GM18867 (cell line): Measurements from ENCODE around the gene UFD1.

Experiments used
- ATAC-seq: cut with Tn5 transposase; IDR thresholded peaks from one replicate; pipeline ENCODE4 v1.9.1; 2021; ENCODE audit warnings: mild to moderate bottlenecking, moderate library complexity; ENCODE audit not compliant: unreplicated experiment

UFD1 gene

DNA sequence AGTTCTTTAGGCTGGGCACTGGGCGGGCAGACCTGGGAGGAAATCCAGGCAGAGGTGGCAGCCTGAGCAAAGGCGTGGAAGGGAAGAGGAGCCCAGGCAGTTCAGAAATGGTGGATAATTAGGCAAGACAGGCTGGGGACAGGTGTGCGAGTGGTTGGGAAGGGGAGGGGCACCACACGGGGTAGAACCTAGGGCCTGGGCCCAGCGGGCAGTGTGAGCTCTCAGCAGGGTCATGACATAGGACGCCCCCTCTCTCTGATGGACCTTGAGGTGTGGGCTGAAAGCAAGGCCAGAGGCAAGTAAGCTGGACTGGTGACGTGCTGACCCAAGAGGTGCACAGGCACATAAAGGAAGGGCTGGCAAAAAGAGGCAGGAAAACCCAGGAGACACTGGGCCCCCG, 6.8 kb downstream of the UFD1 start:
- ATAC-seq = no peak

DNA sequence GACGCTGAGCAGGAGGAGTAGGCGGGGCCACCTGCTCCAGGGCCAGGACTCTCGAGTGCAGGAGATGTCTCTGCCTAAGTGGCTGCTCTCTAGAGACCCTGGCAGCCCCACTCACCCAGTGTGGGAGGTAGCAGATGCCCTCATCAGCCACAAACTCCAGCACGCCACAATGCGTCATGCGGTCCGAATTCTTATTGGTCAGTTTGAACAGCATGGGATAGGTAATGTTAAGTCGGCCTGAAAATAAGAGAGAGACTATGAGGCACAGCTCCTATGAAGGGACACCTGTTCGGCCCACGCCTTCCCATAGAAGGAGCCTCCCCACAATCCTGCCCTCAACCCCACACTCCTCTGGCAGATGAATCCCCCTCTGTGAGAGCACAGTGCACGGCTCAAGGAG, 7.4 kb downstream of the UFD1 start:
- ATAC-seq = no peak

DNA sequence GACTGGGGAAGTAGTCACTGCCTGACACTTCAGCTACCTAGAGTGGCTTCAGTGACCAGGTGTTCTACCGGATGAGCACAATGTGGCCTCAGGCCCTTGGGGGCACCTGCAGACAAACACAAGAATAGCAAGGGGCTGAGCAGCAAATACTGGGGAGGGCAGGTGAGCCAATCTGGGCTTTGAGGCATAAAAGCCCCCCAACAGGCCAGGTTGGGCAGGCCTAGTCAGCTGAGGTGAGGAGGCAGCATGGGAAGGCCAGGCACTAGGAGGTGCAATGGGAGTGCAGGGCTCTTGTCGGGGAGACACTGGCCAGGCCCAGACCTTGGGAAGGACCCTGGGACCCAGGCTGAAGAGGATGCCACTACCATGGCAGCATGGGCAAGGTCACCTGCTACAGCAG, 9.0 kb downstream of the UFD1 start:
- ATAC-seq = no peak

DNA sequence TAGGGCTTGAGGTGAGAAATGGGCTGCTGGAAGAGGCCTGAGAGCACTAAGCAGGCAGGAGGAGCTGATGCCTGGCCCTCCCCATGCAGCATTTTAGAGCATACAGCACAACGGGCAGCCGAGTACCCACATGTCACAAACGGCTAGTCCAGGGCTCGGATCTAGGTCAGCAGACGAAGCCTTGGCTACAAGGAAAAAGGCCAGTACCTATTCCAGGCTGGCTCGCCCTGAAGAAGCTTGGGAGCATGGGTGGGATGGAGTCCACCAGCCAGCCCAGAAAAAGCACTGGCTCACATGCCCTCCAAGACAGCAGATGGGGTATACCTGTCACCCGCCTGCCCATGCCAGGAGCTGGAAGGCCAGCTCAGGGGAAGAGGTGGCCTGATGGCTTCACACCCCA, 9.6 kb downstream of the UFD1 start:
- ATAC-seq = no peak

DNA sequence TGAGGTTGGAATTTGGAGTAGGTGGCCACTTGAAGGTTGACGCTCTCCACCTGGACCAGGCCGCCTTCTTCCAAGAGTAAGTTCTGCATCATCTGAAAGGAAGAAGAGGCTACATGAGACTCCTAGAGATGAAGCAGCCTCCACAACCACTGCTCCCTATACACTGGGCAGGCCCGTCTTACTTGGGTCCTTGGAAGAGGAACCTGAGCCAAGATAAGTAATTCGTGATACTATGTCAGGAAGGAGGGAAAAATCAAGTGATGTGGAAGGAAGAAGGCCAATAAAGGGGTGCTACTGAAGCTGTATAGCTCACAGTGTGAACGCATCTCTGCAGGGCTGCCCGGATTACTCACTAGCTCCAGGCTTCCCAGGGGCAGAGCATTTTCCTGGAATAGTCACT, 11.1 kb downstream of the UFD1 start:
- no peak for ATAC-seq

DNA sequence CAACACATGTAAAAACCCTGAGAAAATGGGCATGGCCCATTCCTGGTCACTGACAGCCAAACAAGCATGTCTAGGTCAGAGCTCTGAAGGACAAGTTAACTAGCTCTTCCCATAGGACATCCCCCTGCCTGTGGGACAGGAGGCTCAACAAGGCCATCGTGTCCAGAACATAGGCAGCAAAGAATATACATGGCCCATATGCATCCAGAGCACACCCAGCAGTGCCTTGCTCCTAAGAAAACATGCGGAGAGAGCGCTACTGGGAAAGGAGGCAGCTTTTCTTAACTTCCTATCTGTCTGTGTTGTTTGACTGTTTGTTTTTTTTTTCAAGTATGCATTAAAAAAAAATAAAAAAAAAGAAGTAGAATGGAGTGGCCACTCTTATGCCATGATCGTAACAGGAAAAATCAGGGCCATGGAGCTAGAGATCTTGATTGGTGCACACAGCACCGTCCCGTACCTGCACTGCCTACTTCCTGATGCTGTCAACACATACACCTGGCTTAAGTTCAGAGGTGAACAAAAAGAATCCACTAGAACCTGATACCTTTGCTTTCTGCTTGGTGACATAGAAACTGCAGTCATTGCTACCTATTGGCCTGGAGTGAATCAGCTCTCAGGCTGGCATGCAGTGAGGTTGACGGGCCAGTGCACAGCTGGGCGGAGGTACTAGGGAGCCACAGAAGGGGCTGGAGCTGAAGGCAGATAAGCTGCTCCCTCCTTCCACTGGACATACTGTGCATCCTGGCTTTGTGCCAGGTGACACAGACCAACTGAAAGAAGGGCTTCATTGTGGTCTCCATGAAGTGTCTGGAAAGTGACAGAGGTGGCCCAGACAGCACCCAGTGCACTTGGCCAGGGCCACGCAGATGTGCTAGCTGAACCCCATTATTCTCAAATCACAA, 11.9 kb downstream of the UFD1 start:
- ATAC-seq = no peak

DNA sequence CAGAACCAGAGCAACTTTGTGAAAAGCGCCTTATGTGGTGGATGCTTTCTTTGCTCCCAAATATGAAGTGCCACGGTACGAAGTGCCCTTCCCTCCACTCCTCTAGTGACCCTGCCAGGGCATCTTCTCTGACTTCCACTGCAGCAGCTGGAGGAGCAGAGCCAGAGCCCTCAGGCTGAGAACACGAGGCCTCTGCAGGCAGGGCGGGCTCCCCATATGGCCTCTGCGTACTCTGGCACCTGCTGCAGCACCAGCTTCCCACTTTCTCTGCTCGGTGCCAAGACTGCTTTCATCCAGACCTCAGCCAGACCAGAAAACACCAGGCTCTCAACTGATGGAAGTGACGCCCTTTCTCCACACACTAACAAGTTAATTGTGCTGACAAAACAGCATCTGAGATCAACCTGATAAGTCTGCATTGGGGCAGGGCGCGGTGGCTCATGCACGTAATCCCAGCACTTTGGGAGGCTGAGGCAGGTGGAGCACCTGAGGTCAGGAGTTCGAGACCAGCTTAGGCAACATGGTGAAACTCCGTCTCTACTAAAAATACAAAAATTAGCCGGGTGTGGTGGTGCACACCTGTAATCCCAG, 12.8 kb downstream of the UFD1 start:
- no peak for ATAC-seq

DNA sequence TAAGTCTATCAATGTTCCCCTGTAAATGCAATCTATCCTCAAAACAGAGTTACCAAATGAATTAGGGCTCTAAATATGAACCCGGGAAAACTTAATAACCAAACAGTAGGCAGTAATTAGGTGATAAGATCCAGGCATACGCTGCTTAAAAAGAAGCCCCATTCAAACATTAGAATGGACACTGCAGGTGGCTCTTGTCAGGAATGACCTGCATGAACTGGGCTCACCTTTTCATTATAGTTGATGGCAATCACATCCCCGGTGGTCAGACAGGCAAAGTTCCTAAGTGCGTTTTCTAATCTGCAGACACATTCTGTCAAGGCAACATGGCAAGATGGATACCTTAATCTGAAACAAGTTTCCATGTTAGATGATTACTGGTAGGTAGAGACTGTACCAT, 14.0 kb downstream of the UFD1 start:
- ATAC-seq = no peak

DNA sequence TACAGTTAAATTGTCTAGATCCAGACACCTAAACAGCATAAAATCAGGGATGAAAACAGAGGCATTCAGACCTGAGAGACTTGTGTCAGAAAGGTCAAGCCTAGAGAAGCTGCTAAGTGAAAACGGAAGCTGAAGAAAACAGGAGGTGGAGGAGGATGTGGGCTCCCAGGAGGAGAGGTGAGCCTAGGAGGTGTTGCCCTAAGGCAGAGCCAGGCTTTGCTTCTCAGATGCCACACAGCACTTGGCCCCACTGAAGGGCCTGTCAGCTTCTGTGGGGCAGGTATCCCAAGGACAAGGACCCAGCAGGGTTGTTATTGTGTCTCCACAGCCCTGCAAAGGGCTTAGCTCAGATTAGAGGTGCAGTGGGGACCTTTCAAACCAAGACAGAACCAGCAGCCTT, 14.4 kb downstream of the UFD1 start:
- no peak for ATAC-seq

DNA sequence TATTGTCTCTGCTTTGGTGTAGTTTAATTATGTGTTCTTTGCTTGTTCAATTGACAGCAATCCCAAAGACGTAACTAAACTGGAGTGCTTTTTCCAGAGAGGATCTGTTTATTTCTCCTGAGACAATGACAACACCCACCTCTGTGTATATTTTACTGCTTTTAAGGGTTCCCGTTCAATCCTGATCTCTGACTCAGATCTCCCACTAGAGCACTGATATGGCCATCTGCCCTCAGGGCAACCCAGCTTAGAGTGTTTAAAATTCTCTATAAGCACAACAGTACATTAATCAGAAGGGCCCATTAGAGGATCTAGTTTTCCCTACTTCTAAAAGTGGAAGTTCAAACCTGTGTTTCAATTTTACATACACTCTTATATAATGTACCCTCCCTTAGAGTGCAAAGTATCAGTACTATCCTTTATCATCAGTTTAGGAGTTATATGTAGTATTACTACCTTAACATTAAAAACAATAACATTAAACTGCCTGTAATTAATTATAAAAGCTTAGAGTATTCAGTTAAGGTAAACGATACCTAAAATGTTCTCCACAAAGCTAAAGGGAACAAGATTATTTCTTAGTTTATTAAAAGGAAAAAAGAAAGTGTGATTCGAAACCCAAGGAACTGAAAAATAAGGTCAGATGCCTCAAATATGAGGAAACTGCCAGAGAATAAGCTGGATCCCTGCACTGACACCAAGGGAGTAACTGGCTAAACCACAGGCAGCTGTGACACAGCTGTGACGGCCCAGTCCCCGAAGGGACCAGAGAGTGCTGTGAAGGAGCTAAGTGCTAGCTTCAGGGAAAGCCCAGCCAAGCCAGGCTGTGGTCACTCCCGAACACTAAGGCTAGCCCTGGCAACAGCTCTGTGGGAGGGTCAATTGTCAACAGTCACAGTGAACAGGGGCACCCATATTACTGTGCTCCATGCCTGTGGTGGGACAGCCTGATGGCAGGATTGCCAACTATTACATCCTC, 15.2 kb downstream of the UFD1 start:
- ATAC-seq = no peak

DNA sequence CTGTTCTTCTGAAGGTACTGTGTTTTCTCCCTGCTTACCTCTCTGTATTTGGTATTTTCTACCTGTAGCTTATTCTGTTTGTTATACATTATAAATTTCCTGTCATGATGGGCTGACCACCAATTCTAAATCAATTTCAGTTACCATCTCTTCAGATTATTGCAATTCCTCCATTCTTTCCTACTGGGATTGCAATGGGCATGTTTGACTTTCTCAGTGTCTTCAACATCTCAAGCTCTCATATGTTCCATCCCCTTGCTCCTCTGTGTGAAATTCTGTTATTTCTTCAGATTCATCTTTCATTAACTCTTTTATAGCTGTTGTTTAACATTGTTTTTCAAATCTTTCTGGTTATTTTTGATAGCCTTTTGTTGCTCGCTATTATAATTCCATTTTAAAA, 16.0 kb downstream of the UFD1 start:
- ATAC-seq = no peak

DNA sequence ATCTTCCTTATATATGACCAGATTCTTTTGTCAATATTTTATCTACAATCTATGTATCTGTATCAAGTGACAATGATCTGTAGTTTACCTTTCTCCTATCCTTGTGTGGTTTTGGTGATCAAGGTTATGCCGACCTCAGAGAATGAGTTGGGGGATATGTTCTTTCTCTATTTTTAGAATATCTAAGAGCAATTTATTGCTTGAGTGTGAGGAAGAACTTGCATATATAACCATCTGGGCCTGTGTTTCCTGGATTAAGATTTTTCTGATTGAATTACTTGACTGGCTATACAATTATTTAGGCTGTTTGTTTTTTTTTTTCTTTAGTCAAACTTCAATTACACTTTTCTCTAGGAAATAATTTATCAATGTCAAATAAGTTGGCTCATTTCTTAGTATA, 17.5 kb downstream of the UFD1 start:
- ATAC-seq = no peak

DNA sequence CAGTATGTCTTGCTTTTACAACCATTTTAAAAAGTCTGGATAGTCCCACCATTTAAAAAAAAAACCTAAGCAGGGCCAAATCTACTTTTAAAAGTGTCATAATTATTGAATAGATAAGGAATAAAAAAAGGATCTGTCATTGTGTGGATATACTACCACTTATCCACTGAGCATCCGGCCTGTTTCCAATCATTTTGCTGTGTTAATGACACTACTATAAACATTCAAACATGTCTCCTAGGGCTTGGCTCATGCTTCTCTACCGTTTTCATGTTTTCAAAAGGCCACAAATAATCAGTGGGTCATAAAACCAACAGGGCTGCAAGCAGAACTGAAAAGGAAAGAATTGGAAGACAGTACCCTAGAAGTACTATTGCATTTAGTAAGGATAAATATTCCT, 19.0 kb downstream of the UFD1 start:
- no peak for ATAC-seq

DNA sequence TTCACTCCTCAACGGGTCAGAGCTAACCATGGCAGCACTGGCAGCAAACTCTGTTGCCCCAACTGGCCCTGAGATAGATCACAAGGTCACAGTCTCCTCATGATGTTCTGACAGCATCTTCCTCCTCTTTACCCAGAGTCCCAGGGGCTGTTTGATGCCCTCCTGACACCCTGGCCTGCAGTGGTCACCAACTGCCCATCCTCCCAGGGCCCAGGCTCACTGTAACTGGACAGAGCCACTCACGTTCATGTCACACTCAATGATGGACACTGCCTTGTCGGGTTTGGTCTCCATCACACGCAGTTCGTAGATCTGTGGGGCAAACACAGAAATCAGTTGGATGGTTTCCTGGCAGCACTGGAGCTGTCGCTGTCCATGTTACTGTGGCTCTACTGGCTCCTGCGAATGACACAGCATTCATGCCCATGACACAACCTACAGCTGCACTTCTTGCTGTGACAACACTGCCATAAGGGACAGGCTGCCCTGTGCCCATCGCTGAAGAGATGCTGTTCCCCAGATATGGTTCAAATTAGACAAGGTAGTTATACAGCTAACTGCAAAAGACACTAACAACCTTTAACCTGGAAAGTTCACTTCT, 21.1 kb downstream of the UFD1 start:
- ATAC-seq = no peak

DNA sequence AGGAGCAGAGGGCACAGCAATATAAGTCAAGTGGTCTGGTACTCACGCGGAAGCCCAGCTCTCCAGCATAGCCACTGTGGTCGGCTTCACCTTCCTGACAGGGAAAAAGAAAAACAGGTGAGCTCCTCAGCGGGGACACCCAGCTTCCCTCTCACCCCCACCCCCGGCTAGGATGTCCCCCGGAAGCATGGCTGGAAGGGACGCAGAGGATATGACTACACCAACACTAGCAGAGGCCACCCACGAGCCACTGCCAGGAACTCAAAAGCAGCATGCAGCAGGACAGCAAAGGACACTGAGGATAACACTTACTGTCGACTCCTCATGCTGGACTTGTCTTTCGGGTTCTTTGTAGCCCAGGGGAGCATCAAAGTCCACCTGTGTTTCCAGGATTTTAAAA, 22.5 kb downstream of the UFD1 start:
- ATAC-seq = no peak

DNA sequence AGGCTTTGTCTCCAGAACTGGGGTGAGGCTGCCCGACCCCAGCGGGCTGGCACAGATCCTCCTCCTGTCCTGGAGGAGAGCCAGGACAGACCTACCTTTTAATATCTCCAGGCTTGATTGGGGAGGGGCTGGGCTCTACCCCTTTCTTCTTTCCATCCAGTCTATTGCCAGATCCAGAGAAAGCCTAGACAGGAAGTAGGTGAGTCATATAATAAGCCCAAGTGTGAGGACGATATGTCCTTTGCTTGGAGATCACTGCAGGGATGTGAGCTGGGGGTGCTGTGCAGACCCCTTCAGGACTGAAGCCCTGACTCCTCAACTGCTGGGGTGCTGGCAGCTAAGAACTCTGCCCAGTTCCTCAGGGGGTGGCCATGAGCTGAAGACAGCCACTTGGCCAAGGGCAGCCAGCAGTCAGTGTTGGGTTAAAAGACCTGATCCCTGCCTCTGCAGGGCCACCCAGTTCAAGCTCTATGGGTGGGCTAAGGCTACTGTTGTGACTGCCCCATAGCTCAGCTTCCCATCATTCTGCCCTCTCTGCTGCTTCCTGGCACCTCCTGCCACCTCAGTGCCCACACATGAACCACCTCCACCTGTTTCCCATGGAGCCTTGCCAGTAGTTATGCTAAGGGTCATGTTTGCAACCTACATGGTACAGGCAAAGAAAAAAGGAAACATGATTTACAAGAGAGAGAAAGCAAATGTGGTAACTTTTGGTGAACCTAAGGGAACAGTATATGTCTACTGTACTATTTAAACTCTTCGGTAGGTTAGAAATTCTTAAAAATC, 23.2 kb downstream of the UFD1 start:
- ATAC-seq = no peak

DNA sequence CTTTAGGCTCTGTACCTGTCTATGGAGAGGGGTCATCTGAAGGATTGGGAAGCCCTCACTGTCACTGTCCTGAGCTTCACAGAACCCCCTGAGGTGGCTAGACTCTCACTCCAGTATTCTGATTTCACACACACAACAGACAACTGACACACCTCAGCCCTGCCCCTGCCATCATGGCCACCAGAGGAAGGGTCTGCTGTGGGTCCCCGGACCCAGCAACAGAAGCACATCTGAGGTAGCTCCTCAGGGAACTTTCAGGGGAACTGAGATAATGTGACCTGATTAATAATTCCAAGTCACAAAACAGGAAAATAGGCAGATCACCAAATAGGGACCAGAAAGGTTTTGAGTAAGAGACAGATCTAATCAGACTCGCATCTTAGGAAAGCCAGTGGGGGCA, 24.0 kb downstream of the UFD1 start:
- ATAC-seq = no peak

DNA sequence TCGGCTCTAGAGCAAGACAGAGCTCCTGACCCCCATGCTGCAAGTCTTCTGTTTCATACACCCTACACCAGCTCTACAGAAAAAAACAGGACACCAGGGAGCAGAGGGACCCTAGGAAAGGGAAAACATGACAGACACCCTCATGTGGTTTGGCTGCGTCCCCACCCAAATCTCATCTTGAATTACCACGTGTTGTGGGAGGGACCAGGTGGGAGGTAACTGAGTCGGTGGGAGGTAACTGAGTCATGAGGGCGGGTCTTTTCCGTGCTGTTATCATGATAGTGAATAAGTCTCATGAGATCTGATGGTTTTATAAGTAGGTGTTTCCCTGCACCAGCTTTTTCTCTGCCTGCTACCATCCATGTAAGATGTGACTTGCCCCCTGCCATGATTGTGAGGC, 24.8 kb downstream of the UFD1 start:
- no peak for ATAC-seq

DNA sequence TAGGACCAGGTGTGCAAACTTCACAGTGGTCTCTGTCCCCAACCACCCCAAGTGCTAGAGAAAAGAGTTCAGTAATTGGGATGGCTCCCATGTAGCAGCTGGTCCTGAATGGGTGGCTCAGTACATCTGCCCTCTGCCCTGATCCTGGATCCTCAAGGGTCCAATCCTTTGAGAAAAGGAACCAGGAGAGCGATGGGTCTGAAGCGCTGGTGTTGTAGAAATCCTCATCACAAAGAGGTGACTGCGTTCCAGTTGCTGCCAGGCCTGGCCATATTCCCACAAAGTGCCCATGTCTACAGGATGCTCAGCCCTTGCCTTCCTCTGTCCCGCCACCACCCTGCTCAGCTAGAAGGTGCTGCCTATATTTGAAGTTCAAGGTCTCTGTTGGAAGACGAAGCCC, 25.3 kb downstream of the UFD1 start:
- no peak for ATAC-seq

DNA sequence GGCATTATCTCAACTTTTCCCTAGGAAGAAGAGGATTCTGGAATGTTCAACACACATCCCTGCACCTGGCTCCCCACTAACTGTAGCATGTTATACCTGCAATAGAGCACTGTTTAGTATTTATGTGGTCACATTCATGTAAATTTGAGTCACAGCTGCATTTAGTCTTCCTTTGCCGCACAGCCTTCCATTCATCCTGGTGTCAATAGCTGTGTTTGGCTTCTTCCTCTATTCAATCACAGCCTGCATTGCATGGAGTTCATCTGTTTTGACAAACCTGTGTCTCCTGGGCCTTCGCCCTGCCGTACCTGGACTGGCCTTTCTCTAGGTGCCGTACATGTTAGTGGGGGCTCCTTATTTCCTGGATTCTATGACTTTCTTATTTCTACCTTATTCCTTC, 27.4 kb downstream of the UFD1 start:
- ATAC-seq = no peak
